ENCODE results near the gene RAMAC.
"Not testable (repeated sequence)": the region's sequence is repeated elsewhere in the genome, so short reads cannot be mapped to it uniquely, and the experiment has no call there.

The RAMAC gene

GRCh38 chr15:83016906-83017305, 30.9 kb downstream of the RAMAC start:
- DNase-seq, result no peak

DNA sequence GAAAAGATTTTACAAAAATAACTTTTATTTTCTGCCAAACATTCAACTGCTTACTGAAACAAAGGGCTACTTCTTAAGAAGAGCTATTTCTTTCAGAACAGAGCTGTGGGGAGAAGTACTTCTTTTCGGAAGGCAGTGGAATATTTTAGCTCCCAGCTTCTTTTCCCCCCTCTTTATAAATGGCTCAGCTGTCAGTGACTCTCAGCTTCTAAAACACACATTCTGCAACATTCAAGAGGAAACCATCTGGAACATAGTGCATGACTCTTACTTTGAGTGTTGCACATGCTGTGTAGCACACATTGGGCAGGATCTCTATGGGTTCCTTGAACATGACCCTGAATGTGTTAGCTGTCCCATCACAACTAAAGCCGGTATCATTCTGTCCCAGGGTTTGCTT, 32.4 kb downstream of the RAMAC start:
- DNase-seq, result no peak

DNA sequence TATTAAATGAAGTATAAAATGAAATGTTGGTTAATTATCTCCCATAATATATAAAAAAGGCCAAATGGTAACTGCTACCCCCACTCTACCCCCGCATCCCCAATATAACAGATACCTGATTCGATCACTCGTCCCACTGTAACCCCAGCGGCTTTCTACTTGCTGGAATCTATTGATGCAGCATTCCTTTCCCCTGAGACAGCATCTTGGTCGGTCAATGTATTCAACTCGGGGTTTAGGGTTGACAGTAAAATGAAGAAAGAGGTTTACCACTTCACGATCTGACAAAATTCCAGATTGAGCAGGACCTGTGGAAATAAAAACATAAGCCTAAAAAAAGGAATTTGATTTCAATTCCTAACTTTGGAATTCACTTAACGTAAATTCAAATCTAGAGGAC, 44.0 kb downstream of the RAMAC start:
- DNase-seq, result no peak

DNA sequence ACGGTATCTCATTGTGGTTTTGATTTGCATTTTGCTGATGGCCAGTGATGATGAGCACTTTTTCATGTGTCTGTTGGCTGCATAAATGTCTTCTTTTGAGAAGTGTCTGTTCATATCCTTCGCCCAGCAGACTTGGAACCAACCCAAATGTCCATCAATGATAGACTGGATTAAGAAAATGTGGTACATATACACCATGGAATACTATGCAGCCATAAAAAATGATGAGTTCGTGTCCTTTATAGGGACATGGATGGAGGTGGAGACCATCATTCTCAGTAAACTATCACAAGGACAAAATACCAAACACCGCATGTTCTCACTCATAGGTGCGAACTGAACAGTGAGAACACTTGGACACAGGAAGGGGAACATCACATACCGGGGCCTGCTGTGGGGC, 45.2 kb downstream of the RAMAC start:
- DNase-seq, result not testable (repeated sequence)

- no peak for DNase-seq
Measured at GRCh38 chr15:83036253-83036652, 50.2 kb downstream of the RAMAC start.

DNA sequence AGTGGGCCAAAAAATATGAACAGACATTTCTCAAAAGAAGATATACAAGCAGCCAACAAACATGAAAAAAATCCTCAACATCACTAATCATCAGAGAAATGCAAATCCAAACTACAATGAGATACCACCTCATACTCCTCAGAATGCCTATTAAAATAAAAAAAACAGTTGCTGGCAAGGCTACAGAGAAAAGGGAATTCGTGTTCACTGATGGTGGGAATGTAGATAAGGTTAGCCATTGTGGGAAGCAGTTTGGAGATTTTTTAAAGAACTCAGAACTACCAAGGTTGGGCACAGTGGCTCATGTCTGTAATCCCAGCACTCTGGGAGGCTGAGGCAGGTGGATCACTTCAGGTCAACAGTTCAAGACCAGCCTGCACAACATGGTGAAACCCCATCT, 53.2 kb downstream of the RAMAC start:
- no peak for DNase-seq
